Stimulated activated CD8-positive, alpha-beta memory T cell treated with anti-CD3 and anti-CD28 coated beads, Interleukin-7, amount 100 ng/mL, for 24 hours (primary cell): ENCODE measurements around the gene CDON.

Experiments used
- DNase-seq: peaks from one replicate; pipeline ENCODE4 v3.0.0-alpha.2; 2020; ENCODE audit warnings: low read depth

The CDON gene

GRCh38 chr11:125955856-125956255 is 106.8 kb downstream of the CDON start:
- no peak for DNase-seq

DNA sequence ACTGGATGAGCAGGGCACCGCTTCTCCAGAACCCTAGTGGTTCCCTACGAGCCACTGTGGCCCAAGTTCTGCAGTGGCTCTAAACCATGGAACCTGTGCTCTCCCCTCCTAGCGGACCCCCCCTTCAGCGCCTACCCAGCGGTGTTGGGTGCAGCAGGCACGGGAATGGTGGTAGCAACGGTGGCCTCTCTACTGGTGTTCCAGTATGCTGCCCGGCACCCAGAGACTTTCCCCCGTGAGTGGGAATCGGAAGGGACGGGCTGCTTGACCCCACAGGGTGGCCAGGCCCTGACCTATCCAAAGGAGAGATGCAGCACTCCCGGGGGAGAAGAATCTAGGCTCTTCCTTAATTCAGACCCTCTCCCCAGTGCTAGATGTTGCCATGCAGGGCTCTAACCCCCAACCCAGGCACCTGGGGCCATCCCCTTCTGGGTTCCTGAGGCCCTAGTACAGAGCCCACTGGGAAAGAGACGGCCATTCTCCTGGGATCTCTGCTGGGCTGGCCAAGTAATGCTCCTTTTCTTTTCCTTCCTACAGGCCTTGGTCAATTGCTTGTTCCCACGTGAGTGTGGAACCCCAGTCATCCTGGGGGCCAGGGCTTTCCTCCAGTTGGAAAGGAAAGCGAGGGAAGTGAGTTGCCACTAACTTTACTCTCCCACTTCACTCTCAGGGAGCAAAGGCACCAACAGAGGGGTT is 107.6 kb downstream of the CDON start:
- no peak for DNase-seq

GRCh38 chr11:125954123-125954944 is 108.3 kb downstream of the CDON start:
- no peak for DNase-seq

GRCh38 chr11:125953401-125953935 is 109.2 kb downstream of the CDON start:
- no peak for DNase-seq

DNA sequence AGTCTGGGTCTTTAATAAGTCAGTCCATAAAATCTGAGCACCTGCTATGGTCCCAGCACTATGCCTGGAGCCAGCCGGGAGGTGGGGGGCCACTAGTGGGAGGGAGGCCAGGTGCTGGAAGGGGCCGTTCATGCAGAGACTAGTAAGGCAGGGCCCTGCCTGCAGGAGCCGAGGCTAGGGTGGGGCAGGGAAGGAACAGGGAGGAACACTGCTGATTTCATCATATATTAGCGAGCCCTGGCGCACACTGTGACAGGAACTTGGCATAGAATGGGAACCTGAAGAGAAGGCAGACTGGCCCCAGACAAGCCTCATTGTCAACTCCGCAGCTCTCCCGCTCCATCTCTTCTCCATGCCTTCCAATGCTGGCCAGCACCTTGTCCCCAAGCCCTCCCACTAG is 109.7 kb downstream of the CDON start:
- no peak for DNase-seq

- no peak for DNase-seq
Observed at GRCh38 chr11:125952559-125952958, 110.1 kb downstream of the CDON start.

DNA sequence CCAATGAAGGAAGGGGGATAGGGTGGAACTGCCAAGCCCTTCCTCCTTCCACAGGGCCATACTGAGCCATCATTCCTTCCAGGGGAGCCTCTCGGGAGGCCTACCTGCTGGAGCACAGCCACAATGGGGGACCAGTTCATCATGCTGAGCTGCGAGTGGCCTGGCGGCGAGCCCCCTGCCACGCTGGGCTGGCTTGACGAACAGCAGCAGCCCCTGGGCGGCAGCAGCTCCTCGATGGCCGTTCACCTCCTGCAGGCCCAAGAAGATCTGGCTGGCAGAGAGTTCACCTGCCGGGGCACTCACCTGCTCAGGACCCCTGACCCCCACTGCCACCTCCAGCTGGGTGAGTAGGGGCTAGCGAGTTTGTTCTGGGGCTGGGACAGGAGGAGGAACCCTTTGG is 110.9 kb downstream of the CDON start:
- DNase-seq, result no peak

GRCh38 chr11:125950696-125951651 is 111.7 kb downstream of the CDON start:
- DNase-seq, result no peak

DNA sequence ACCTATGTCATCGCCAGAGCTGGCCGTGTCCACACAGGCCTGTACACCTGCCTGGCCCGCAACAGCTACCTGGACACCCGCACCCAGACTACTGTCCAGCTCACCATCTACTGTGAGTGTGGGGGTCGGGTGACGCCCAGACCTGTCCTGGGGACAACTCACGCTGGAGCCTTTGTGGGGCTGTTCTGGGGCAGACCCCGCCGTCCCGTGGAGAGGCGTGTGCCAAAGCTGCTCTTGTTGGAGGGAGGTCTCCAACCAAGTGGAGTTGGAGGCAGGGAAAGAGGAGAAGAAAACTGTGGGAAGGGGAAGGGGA is 112.5 kb downstream of the CDON start:
- DNase-seq, result no peak

GRCh38 chr11:125949271-125950177 is 113.1 kb downstream of the CDON start:
- DNase-seq, result no peak

GRCh38 chr11:125948278-125949051 is 114.2 kb downstream of the CDON start:
- no peak for DNase-seq

GRCh38 chr11:125947419-125948277 is 115.0 kb downstream of the CDON start:
- DNase-seq, result no peak

DNA sequence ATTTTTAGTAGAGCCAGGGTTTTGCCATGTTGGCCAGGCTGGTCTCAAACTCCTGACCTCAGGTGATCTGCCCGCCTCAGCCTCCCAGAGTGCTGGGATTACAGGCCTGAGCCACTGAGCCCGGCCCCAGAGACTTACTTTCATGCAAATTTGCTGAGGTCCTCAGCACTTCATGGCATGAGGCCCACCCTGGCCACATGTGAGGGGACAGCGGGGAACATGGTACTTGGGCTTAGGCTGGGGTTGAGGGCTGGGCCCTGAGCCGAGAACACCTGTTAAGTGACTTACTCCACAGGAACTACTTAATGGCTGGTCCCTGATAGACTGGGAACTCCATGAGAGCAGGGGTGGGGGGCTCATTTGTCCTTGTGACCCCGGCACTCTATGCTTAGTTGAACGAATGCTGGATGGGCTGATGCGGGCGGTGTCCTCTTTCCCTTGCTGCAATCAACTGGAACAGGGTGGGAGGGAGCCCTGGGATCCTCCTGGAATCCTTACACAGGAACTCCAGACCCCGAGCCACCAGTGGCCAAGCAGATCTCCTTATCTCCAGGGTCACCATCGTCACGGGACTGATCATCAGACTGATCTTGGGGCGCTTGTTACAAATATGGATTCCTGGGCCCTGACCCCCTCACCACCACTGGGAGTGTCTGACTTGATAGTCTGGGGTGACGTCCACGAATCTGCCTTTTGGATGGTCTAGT is 115.8 kb downstream of the CDON start:
- DNase-seq, result no peak

DNA sequence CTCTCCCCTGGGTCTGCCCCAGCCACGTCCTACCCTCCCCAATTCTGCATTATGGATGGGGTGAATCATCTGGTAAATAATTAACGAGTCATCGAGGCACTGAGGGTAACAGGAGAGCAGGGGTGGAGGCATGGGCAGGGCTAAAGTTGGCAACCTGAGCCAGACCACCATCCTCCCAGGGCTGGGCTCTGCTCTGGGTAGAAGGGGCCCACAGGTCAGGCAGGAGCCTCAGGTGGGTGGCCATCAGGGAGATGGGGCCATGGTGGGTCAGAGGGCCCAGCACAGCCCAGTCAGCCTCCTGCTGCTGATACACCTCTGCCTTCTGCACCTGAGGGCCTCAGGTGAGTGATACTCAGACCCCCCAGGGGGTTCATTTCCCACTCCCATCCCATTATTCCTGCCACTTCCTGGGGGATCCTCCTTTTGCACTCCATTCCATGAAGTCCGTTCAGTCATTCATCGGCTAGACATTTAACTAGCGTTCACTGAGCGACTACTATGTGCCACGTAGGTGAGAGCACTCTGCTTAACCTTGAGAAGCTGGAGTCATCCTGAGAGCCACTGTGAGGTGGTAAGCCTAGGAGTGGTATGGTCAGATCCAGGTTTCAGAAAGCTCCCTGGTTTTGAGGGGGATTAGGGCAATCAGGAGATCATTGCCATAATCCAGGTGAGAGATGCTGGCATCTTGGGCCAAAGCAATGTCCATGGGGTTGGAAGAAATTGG is 116.7 kb downstream of the CDON start, which contains the start of gene VSIG10L2:
Gene VSIG10L2 (plus strand): TSS at position 248 of the 724 bp plus-strand sequence. CDS start 12 bp downstream, at position 260.
- no peak for DNase-seq

GRCh38 chr11:125945011-125945796 is 117.5 kb downstream of the CDON start:
- DNase-seq, result no peak

DNA sequence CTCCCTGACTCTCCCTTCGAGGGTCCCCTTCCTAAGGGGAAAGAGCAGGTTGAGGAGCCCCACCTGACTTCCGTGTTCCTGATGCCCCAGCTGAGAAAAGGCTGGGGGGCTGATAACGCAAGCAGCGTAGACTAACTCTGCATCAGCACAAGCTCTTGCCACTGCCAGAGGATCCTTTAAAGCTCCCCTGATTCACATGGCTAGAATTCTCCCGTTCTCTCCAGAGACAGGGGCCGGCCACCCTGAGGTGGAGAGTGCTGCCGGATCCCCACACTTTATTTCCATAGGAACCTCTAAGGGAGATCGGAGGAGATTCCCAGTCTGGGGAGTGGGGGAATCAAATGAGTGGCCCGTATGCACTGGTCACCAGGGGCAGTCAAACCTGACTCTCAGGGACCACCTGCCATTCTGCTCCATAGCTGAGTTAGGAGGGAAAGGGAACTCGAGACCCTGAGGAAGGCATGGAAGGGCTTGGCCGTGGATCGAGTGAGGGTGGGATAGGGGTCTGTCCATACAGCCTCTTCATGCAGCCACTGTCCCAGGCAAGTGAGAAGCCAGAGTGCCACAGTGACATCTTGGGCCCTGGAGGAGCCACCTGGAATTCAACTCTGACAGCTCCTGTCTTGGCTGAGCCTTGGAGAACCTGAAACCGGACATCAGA is 118.2 kb downstream of the CDON start:
- no peak for DNase-seq
